HepG2 (cell line): ENCODE results near the gene PPP1R13L. TPM values are rescaled to one million over a fixed set of nuclear protein-coding genes. Genes with fewer than 3 reads are reported as not detected.

Source experiments
- BHLHE40 ChIP-seq: IDR thresholded peaks from 2 replicates; pipeline ENCODE4 v1.6.1; 2011; ENCODE audit warnings: low read length, improper control_type of control experiment
- CBFB ChIP-seq: sonication (generic); formaldehyde crosslinking; IDR thresholded peaks from 2 replicates; pipeline ENCODE4 v1.4.0; 2020; ENCODE audit warnings: missing genetic modification reagents
- CCAR2 ChIP-seq: fragments of 200-400 bp; formaldehyde crosslinking; optimal IDR thresholded peaks from 2 replicates; pipeline ENCODE3; 2018; ENCODE audit warnings: low read depth, mild to moderate bottlenecking, low read length, moderate library complexity
- CCDC6 ChIP-seq: sonication (generic); formaldehyde crosslinking; IDR thresholded peaks from 2 replicates; pipeline ENCODE4 v1.8.1; 2022; ENCODE audit warnings: mild to moderate bottlenecking, missing genetic modification reagents, moderate library complexity
- CHD2 ChIP-seq: IDR thresholded peaks from 2 replicates; pipeline ENCODE4 v1.6.1; 2011; ENCODE audit warnings: low read depth, low read length, improper control_type of control experiment
- ETV5 ChIP-seq: IDR thresholded peaks from 2 replicates; pipeline ENCODE4 v1.6.1; 2018; ENCODE audit warnings: missing biosample characterization, missing genetic modification reagents, inconsistent platforms, borderline replicate concordance
- FOXA3 ChIP-seq: IDR thresholded peaks from 2 replicates; pipeline ENCODE4 v1.6.1; 2016; ENCODE audit warnings: missing genetic modification reagents, missing compliant biosample characterization
- ISL2 ChIP-seq: sonication (generic); formaldehyde crosslinking; IDR thresholded peaks from 2 replicates; pipeline ENCODE4 v1.5.0; 2020; ENCODE audit warnings: missing genetic modification reagents
- NKX3-1 ChIP-seq: sonication (generic); formaldehyde crosslinking; IDR thresholded peaks from 2 replicates; pipeline ENCODE4 v1.5.0; 2020; ENCODE audit warnings: missing genetic modification reagents
- NONO ChIP-seq, 2 experiments: fragments of 450-650 bp in 1 of 2; sonication (generic) in 1 of 2; formaldehyde crosslinking in 1 of 2; IDR thresholded peaks in 1 of 2; conservative IDR thresholded peaks in 1 of 2; 2 replicates each; pipeline versions ENCODE4 v1.6.1 to v1.8.0; 2017 to 2022; ENCODE audit warnings: mild to moderate bottlenecking in 1 of 2, missing genetic modification reagents in 1 of 2, moderate library complexity in 1 of 2
- PCBP1 ChIP-seq: fragments of 200-400 bp; formaldehyde crosslinking; IDR thresholded peaks from 2 replicates; pipeline ENCODE4 v1.6.1; 2017; ENCODE audit warnings: mild to moderate bottlenecking, low read depth, low read length, borderline replicate concordance
- POLR2G ChIP-seq: fragments of 200-400 bp; formaldehyde crosslinking; IDR thresholded peaks from 2 replicates; pipeline ENCODE4 v1.6.1; 2018; ENCODE audit warnings: mild to moderate bottlenecking, low read depth, low read length, moderate library complexity
- REST ChIP-seq, 2 experiments: IDR thresholded peaks; 2 replicates each; pipeline ENCODE4 v1.6.1; 2011 to 2012; ENCODE audit warnings: low read length in 2 of 2, borderline replicate concordance in 1 of 2, low read depth in 1 of 2, mild to moderate bottlenecking in 1 of 2, moderate library complexity in 1 of 2
- YEATS2 ChIP-seq: sonication (generic); formaldehyde crosslinking; IDR thresholded peaks from 2 replicates; pipeline ENCODE4 v1.4.0; 2020; ENCODE audit warnings: missing genetic modification reagents, borderline replicate concordance
- ZEB1 ChIP-seq: IDR thresholded peaks from 2 replicates; pipeline ENCODE4 v1.6.1; 2012; ENCODE audit warnings: mild to moderate bottlenecking, low read depth, inconsistent platforms; ENCODE audit not compliant: insufficient replicate concordance
- ZFP1 ChIP-seq: IDR thresholded peaks from 2 replicates; pipeline ENCODE4 v1.6.1; 2016
- ZFX ChIP-seq: sonication (generic); formaldehyde crosslinking; IDR thresholded peaks from 2 replicates; pipeline ENCODE4 v1.4.0; 2020; ENCODE audit warnings: mild to moderate bottlenecking, low read depth, missing genetic modification reagents, moderate library complexity
- ZNF496 ChIP-seq: sonication (generic); formaldehyde crosslinking; IDR thresholded peaks from 2 replicates; pipeline ENCODE4 v1.8.1; 2023; ENCODE audit warnings: mild to moderate bottlenecking, moderate library complexity, missing genetic modification reagents; ENCODE audit not compliant: insufficient replicate concordance
- ZNF605 ChIP-seq: sonication (generic); formaldehyde crosslinking; IDR thresholded peaks from 2 replicates; pipeline ENCODE4 v1.8.0; 2022; ENCODE audit warnings: mild to moderate bottlenecking, missing genetic modification reagents
- ZNF607 ChIP-seq: sonication (generic); formaldehyde crosslinking; IDR thresholded peaks from 2 replicates; pipeline ENCODE4 v1.5.1; 2020; ENCODE audit warnings: missing genetic modification reagents, mild to moderate bottlenecking, borderline replicate concordance
- ZNF710 ChIP-seq: sonication (generic); formaldehyde crosslinking; IDR thresholded peaks from 2 replicates; pipeline ENCODE4 v1.5.0; 2020; ENCODE audit warnings: mild to moderate bottlenecking, missing genetic modification reagents, borderline replicate concordance
- polyA plus RNA-seq, 8 experiments: library from polyadenylated mRNA; depleted of rRNA in 3 of 8; stranded (reverse) in 7 of 8; unstranded in 1 of 8; fragments of >200 nt; fragmentation: Illumina TruSeq in 4 of 8; extraction: Trizol in 4 of 8; gene quantifications; 2 replicates each; pipeline versions ENCODE4 v1.2.1 to v1.2.3, GENCODE V29; 2011 to 2016; ENCODE audit warnings: low read depth in 4 of 8, missing spikeins in 1 of 8, mixed read lengths in 1 of 8; ENCODE audit not compliant: insufficient read depth in 1 of 8
- total RNA-seq, 5 experiments: library from RNA; depleted of rRNA; stranded (reverse); fragments of >200 nt; fragmentation: Illumina TruSeq; extraction: Trizol; gene quantifications; 2 replicates each; pipeline ENCODE4 v1.2.3, GENCODE V29; 2016; ENCODE audit warnings: low read depth in 1 of 5

PPP1R13L gene
- total and polyA plus RNA-seq, 2 of the 13 experiments (the other 11 are each of a cell fraction or from before 2014, with no cell fraction given) = 1.3 to 6.6 TPM

- TF ChIP-seq ZFX (CRISPR knock-in tag) (peak; percentile 72), ZNF710 (CRISPR knock-in tag) (0 out of 2 replicates have a peak, but pooled peaks have one; percentile 41), NONO (IDR thresholded peaks at IDR 0.05) (peak; percentile 35; the same call in 1 of the 2 replicates), NONO (CRISPR knock-in tag; conservative IDR thresholded peaks at IDR 0.05) (peak; percentile 52; the same call in 1 of the 2 replicates), ZNF605 (CRISPR knock-in tag) (0 out of 2 replicates have a peak, but pooled peaks have one; percentile 29), ETV5 (CRISPR knock-in tag) (no peak), CBFB (CRISPR knock-in tag) (no peak), ZFP1 (no peak), NKX3-1 (peak; percentile 65; the same call in 1 of the 2 replicates), PCBP1 (peak; percentile 95; the same call in 1 of the 2 replicates), ISL2 (CRISPR knock-in tag) (peak; percentile 20; the same call in 1 of the 2 replicates), CCDC6 (CRISPR knock-in tag) (no peak), ZNF496 (no peak), FOXA3 (no peak), CCAR2 (no peak), POLR2G (peak; percentile 80), BHLHE40 (peak; percentile 96), CHD2 (no peak), ZEB1 (peak; percentile 52), ZNF607 (CRISPR knock-in tag) (0 out of 2 replicates have a peak, but pooled peaks have one; percentile 25), REST (IDR thresholded peaks at IDR 0.05; ENCODE audit: borderline replicate concordance in 1 of 2, low read depth in 1 of 2, low read length in 2 of 2) (no peak), YEATS2 (peak; percentile 42; the same call in 1 of the 2 replicates)
Observed at GRCh38 chr19:45406226-45407090, 1.6 kb upstream of the PPP1R13L start, which contains the start of gene POLR1G (continued).
